Measurements from ENCODE around the gene TBC1D9.

TBC1D9 gene

DNA sequence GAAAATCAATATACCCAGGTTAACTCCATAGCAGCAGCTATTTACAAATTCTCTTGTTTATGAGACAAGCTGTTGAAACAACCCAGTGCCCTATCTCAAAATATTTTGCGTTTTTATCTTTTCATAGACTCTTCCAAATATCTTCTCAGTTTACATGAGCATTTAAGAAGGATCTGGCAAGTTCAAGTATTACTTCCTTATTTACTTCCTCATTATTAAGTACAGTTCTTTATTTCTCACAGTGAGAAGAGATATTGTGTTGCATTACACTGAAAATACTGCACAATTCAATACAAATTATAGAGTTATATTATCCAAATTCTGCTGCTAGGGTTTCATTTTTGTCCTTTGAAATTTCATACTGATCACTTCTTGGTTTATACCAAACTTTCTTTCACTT lies 143.8 kb downstream of the TBC1D9 start:
- DNase-seq (ENCODE audit: low spot score) = no peak
- TF ChIP-seq, protein P1, sequence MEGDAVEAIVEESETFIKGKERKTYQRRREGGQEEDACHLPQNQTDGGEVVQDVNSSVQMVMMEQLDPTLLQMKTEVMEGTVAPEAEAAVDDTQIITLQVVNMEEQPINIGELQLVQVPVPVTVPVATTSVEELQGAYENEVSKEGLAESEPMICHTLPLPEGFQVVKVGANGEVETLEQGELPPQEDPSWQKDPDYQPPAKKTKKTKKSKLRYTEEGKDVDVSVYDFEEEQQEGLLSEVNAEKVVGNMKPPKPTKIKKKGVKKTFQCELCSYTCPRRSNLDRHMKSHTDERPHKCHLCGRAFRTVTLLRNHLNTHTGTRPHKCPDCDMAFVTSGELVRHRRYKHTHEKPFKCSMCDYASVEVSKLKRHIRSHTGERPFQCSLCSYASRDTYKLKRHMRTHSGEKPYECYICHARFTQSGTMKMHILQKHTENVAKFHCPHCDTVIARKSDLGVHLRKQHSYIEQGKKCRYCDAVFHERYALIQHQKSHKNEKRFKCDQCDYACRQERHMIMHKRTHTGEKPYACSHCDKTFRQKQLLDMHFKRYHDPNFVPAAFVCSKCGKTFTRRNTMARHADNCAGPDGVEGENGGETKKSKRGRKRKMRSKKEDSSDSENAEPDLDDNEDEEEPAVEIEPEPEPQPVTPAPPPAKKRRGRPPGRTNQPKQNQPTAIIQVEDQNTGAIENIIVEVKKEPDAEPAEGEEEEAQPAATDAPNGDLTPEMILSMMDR (IDR thresholded peaks at IDR 0.05; ENCODE audit: extremely low read depth, missing control alignments) = no peak

DNA sequence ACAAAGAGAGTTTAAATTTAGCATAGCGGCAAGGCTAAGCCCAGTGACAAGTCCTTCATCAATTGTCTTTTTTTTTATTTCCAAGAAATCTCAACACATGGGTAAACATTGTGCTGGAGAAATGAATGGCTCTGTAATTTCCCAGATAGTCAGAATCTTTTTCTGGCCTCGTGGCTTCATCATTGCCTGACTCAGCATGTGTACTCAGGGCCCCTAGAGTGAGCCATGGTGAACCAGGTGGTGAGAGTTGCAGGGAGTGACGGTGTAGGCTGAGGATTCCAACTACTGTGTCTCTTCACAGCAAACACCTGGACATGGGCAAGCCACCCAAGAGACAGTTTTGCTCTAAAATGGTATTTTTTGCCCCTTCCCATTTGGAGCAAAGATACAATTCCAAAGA lies 144.3 kb downstream of the TBC1D9 start:
- DNase-seq (ENCODE audit: low spot score) = no peak
- TF ChIP-seq, protein P1 (IDR thresholded peaks at IDR 0.05; ENCODE audit: extremely low read depth, missing control alignments) = no peak

DNA sequence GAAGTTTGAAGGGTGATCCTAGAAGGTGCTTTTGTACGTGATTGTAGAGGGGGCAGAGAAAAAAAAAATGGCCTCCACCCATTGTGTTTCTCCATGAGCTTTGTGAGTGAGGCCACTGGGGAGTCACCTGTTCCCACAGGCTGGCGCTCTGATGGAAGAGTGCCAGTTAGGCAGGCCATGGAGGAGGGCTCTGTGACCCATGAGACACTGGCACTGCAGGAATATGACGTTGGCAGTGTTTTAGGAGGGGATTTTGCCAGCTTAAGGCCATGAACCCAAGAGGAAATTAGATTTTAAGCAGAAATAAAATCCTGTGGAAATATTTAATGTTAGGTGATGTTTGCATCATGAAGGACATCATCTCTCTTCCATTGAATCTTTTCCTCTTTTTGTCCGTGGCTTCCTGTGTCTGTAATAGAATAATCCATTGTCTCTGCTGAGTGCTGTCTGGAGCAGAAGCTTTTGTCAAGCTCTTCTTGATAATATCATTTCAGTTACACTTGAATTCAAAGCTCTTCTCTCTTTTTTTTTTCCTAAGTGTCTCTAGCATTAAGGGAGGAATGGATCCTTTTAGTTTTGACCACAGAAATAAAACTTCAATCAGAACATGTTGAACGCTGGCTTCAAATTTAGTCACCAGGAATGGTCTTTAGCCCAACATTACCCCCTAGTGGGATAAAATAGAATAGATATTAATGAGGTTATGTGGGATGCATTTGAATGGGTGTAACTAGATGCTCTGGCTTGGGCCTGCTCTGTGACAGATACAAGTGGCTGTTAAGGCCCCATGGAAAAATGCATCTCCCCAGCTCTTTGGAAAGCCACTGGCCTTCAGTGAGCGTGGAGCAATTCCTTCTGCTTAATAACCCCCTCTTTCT lies 146.4 kb downstream of the TBC1D9 start:
- peak; percentile 70 for DNase-seq (ENCODE audit: low spot score)
- TF ChIP-seq, protein P1 (IDR thresholded peaks at IDR 0.05; ENCODE audit: extremely low read depth, missing control alignments) = peak; percentile 21

DNA sequence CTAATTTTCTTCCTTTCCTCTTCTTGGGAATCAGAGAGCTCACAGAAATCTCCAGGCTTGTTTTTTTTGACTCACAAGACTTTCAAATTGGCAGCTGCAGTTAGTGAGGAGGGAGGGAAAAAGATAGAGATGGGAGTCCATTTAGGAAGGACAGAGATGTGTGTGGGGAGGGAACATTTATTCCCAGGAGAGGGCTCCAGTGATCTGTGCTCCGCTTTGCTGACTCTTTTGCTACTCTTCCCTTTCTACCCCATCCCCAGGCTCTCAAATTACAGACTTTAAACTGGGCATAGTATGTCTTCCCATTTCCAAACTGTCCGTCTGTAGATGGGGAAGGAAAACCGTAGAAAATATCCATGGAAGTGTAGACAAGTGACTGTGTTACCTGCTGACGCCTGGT lies 148.3 kb downstream of the TBC1D9 start:
- no peak for DNase-seq (ENCODE audit: low spot score)
- TF ChIP-seq, protein P1 (IDR thresholded peaks at IDR 0.05; ENCODE audit: extremely low read depth, missing control alignments) = no peak

DNA sequence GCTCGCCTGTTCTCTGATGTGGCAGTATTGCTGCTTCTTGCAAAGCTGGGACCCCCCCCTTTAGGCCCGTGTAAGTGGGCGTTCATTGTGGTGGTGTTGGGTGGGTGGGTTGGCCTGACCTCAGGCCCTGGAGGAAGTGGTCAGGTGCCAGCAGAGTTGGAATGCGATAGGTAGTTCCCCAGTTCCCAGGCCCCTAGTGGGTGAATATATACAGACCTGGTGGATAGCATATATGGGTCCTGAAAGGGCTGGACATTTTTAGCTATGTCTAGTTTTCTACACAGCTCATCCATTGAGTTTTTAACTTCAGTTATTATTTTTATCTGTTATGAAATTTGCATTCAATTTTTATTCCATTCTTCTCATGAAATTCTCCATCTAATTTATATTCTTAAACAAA lies 151.6 kb downstream of the TBC1D9 start:
- no peak for DNase-seq (ENCODE audit: low spot score)
- TF ChIP-seq, protein P1 (IDR thresholded peaks at IDR 0.05; ENCODE audit: extremely low read depth, missing control alignments) = no peak

DNA sequence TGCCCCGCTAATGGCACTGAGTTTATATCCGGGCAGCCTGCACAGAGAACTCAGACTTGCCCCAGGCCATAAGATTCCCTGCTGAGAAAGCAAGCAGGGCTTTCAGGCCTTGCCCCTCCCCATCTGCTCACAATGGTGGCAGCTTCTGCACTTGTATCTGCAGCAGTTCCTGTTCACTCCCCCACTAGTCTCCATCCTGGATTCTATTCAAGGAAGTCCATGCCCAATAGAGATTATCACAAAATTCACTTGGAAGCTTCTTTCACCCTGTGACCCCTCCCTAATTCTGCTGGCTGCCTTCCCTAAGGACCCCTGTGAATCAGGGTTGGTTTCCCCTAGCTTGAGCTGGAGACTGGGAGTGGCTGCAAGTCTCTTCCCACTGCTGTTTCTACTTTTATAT lies 152.9 kb downstream of the TBC1D9 start:
- DNase-seq (ENCODE audit: low spot score) = no peak
- TF ChIP-seq, protein P1 (IDR thresholded peaks at IDR 0.05; ENCODE audit: extremely low read depth, missing control alignments) = no peak

DNA sequence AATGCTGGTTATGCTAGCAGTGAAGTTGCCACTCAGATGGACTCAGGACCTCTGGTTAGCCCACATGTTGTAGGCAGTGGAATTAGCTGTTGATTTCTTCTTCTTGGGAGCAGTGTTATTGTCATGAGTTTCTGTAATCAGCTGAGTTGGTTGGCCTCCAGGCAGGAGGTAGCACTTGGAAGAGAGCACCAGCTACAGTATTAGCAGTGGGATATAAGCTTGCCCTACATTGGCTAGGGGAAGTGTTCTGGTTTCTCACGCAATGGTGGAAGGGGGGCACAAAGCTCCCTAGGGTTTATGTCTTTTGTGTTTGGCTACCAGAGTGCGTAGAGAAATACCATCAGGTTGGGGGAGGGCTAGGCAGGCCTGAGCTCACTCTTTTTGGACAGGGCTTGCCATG lies 153.5 kb downstream of the TBC1D9 start:
- TF ChIP-seq, protein P1 (IDR thresholded peaks at IDR 0.05; ENCODE audit: extremely low read depth, missing control alignments) = no peak
- no peak for DNase-seq (ENCODE audit: low spot score)
